ENCODE results near the gene CHPT1.
A peak's percentile ranks its signal among the peaks of the same experiment; 100 is the strongest.

The CHPT1 gene

GRCh38 chr12:101694986-101695385, 2.5 kb upstream of the CHPT1 start:
- H3K4me3 ChIP-seq (ENCODE audit: low read depth, low read length), result no peak overlapping the region
- no peak for TF ChIP-seq CTCF (conservative IDR thresholded peaks at IDR 0.05; ENCODE audit: low read depth, low read length)
- DNase-seq (ENCODE audit: low read depth), result no peak

- no peak overlapping the region for H3K4me3 ChIP-seq (ENCODE audit: low read depth, low read length)
- peak; percentile 39 for DNase-seq (ENCODE audit: low read depth)
- no peak for TF ChIP-seq CTCF (conservative IDR thresholded peaks at IDR 0.05; ENCODE audit: low read depth, low read length)
These were observed 1.7 kb upstream of the CHPT1 start for GRCh38 chr12:101695706-101696105.

GRCh38 chr12:101696251-101697196, 916 bp upstream of the CHPT1 start:
- TF ChIP-seq CTCF (conservative IDR thresholded peaks at IDR 0.05; ENCODE audit: low read depth, low read length), result no peak

GRCh38 chr12:101697930-101698799, 725 bp downstream of the CHPT1 start:
- peak; percentile 42 for DNase-seq (ENCODE audit: low read depth)

More at GRCh38 chr12:101696251-101697196, 916 bp upstream of the CHPT1 start:
- peak overlapping the region; percentile 91 for H3K4me3 ChIP-seq (ENCODE audit: low read depth, low read length)
- peak; percentile 26 for DNase-seq (ENCODE audit: low read depth)

GRCh38 chr12:101698800-101699347, 1.4 kb downstream of the CHPT1 start:
- DNase-seq (ENCODE audit: low read depth), result peak; percentile 20
- H3K4me3 ChIP-seq (ENCODE audit: low read depth, low read length), result peak overlapping the region; percentile 91
- peak; percentile 41 for TF ChIP-seq CTCF (conservative IDR thresholded peaks at IDR 0.05; ENCODE audit: low read depth, low read length)

More at GRCh38 chr12:101697930-101698799, 725 bp downstream of the CHPT1 start:
- H3K4me3 ChIP-seq (ENCODE audit: low read depth, low read length), result peak overlapping the region; percentile 91
- no peak for TF ChIP-seq CTCF (conservative IDR thresholded peaks at IDR 0.05; ENCODE audit: low read depth, low read length)

GRCh38 chr12:101700299-101700820, 2.9 kb downstream of the CHPT1 start:
- DNase-seq (ENCODE audit: low read depth), result no peak
- no peak for TF ChIP-seq CTCF (conservative IDR thresholded peaks at IDR 0.05; ENCODE audit: low read depth, low read length)
- H3K4me3 ChIP-seq (ENCODE audit: low read depth, low read length), result no peak overlapping the region
